WTC11 (cell line): ENCODE data around the gene TMEM164.

Experiments
- ATF1 ChIP-seq: sonication (generic); formaldehyde crosslinking; IDR thresholded peaks from 2 replicates; pipeline ENCODE4 v1.8.1; 2023; ENCODE audit warnings: mild to moderate bottlenecking, moderate library complexity, missing genetic modification reagents
- CTCF ChIP-seq: fragments of 200-600 bp; IDR thresholded peaks from 2 replicates; pipeline ENCODE4 v1.8.0; 2022; ENCODE audit warnings: antibody characterized with exemption
- FOXJ3 ChIP-seq: sonication (generic); formaldehyde crosslinking; IDR thresholded peaks from 2 replicates; pipeline ENCODE4 v1.9.0; 2021; ENCODE audit warnings: missing genetic modification reagents, mild to moderate bottlenecking, borderline replicate concordance
- MLX ChIP-seq: sonication (generic); formaldehyde crosslinking; IDR thresholded peaks from 2 replicates; pipeline ENCODE4 v1.8.1; 2023; ENCODE audit warnings: mild to moderate bottlenecking, missing genetic modification reagents, moderate library complexity
- NFYB ChIP-seq: sonication (generic); formaldehyde crosslinking; conservative IDR thresholded peaks from 2 replicates; pipeline ENCODE4 v1.8.0; 2022; ENCODE audit warnings: low read depth, missing genetic modification reagents

DNA sequence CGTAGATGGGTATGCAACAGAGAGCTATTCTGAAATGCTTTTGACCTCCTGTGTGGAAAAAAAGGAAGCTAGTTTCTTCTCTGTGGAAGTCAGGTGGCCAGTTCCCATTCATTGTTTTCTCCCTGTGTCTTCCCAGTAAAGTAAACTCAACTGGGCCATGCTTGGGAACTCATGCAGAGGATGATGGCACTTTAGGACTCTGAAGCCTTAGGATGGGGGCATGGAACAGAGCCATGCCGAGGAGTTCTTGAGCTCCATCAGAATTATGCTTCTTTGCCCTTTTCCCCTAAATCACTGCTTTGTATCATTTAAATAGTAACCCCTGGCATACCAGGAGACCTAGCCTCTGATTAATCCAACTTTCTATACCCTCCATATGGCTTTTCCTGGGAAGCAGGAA is 3.2 kb downstream of the TMEM164 start:
- TF ChIP-seq CTCF (no peak), FOXJ3 (no peak), NFYB (CRISPR knock-in tag) (no peak), ATF1 (CRISPR knock-in tag) (no peak), MLX (CRISPR knock-in tag) (no peak)
